Left ventricle myocardium inferior (tissue), 1 donor: ENCODE measurements around the gene BNIP5. TPM values are rescaled to one million over a fixed set of nuclear protein-coding genes. Genes with fewer than 3 reads are reported as not detected.
"Not testable (repeated sequence)": the region's sequence is repeated elsewhere in the genome, so short reads cannot be mapped to it uniquely, and the experiment has no call there.

ENCODE experiments used
- DNase-seq: peaks from one replicate; pipeline ENCODE4 v3.0.0-alpha.2; 2020
- H3K27ac ChIP-seq: fragments of 200-600 bp; replicated peaks from 2 replicates; pipeline ENCODE4 v1.8.0; 2021
- H3K27me3 ChIP-seq: fragments of 200-600 bp; 2 replicates; pipeline ENCODE4 v1.8.0; 2021; ENCODE audit warnings: low read depth
- H3K36me3 ChIP-seq: fragments of 200-600 bp; 2 replicates; pipeline ENCODE4 v1.8.0; 2021
- H3K4me1 ChIP-seq: fragments of 200-600 bp; 2 replicates; pipeline ENCODE4 v1.8.0; 2021
- H3K4me3 ChIP-seq: fragments of 200-600 bp; 2 replicates; pipeline ENCODE4 v1.8.0; 2021; ENCODE audit warnings: mild to moderate bottlenecking, moderate library complexity
- H3K9me3 ChIP-seq: fragments of 200-600 bp; replicated peaks from 2 replicates; pipeline ENCODE4 v1.8.0; 2021
- CTCF ChIP-seq: fragments of 200-600 bp; IDR thresholded peaks from 2 replicates; pipeline ENCODE4 v1.8.0; 2021; ENCODE audit warnings: antibody characterized with exemption, mild to moderate bottlenecking, borderline replicate concordance
- intact Hi-C: fragments of 100-400 bp; cut with micrococcal nuclease; formaldehyde crosslinking; loops from one replicate; pipeline ENCODE4 v1.11.0; 2022
- total RNA-seq: library from RNA; stranded (reverse); fragmentation: NEBNext Ultra II Directional; extraction: Animal tissue kit (Norgen Biotek cat#: 25700); gene quantifications from one replicate; pipeline ENCODE4 v1.2.1, GENCODE V29; 2021
- donor health status: DM: no; HTN: yes; CAD: no; lungs with severe emphysema.

BNIP5 gene
- total RNA-seq, 1 donor from 2014 or later = not detected

DNA sequence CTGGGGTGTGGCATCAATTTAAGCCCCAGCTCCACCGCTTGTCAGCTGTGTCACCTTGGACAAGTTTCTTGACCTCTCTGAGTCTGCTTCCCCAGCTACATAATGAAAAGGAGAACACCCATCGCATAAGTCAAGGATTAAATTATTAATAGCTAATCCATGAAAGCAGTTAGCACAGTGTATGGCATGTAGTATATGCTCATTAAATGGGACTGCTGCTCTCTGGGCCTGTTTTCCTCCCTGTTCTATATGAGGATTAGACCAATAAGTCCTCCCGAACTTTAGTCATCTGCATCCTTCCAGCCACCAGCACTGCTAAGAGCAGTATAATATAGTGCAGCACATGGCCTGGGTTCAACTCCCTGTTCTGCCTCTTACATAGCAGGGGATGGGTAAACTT is 31.1 kb upstream of the BNIP5 start:
- no peak for DNase-seq
- H3K4me1 ChIP-seq = no peaks in the 10 kb centered on the region
- H3K27me3 ChIP-seq = peaks cover 18% of the 10 kb centered on the region
- H3K4me3 ChIP-seq = no peak overlapping the region
- no peak for TF ChIP-seq CTCF
- no peaks in the 10 kb centered on the region for H3K36me3 ChIP-seq
- intact Hi-C loops = no loop called here
- H3K9me3 ChIP-seq = no peaks in the 10 kb centered on the region
- H3K27ac ChIP-seq = no peak overlapping the region

DNA sequence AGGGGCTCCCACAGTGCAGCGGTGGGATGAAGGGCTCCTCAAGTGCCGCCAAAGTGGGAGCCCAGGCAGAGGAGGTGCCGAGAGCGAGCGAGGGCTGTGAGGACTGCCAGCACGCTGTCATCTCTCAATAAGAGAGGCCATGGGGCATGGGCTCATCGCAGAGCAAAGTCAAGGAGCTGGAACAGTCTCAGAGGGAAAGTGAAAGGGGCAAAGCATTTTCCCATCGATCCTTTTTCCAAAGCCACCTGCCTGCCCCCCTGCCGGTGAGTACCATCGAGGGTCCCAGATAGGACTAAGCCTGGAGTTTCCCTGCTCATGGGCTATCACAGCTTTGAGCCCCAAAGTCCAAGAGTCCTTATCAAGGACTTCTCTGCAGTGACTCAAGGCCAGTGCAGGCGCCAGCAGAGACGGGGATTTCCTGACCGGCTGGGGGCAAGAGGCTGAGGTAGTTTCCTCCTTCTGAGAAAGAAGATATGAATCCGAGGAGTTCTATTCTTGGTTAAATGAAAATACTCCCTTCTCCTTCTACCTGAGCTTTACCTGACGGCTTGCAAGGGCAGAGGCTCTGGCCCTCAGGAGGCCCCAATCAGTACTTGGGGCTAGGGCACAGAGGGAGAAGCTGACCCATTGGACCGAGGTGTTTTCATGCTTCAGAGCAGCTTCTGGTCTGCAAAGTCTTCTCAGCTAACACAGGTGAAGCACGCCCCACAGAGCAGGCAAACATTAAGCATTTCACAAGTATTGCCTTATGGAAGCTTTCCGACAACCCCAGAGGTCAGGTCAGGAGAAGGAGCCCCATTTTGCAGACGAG is 28.2 kb upstream of the BNIP5 start:
- H3K4me1 ChIP-seq = peaks cover 9% of the 10 kb centered on the region
- TF ChIP-seq CTCF = no peak
- H3K27ac ChIP-seq = no peak overlapping the region
- H3K4me3 ChIP-seq = no peak overlapping the region
- intact Hi-C loops = no loop called here
- H3K9me3 ChIP-seq = no peaks in the 10 kb centered on the region
- DNase-seq = no peak
- peaks cover 16% of the 10 kb centered on the region for H3K27me3 ChIP-seq
- no peaks in the 10 kb centered on the region for H3K36me3 ChIP-seq

- Histone ChIP-seq H3K27me3 (peaks cover 16% of the 10 kb centered on the region), H3K4me1 (peaks cover 14% of the 10 kb centered on the region)
- H3K9me3 ChIP-seq, H3K4me3 ChIP-seq, H3K27ac ChIP-seq, DNase-seq, H3K36me3 ChIP-seq, intact Hi-C loops: not testable (repeated sequence)
Measured at GRCh38 chr6:36364061-36364635, 27.5 kb upstream of the BNIP5 start.

DNA sequence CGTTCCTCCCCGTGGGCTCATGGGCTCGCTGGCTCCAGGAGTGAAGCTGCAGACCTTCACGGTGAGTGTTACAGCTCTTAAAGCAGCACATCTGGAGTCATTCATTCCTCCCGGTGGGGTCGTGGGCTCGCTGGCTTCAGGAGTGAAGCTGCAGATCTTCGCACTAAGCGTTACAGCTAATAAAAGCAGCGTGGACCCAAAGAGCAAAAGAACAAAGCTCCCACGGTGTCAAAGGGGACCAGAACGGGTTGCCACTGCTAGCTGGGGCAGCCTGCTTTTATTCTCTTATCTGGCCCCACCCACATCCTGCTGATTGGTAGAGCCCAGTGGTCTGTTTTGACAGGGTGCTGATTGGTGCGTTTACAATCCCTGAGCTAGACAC is 26.7 kb upstream of the BNIP5 start:
- DNase-seq, intact Hi-C loops, H3K27ac ChIP-seq, H3K4me3 ChIP-seq, H3K9me3 ChIP-seq, H3K36me3 ChIP-seq: not testable (repeated sequence)
- peaks cover 22% of the 10 kb centered on the region for H3K4me1 ChIP-seq
- peaks cover 16% of the 10 kb centered on the region for H3K27me3 ChIP-seq

- TF ChIP-seq CTCF = no peak
- H3K4me3 ChIP-seq = no peak overlapping the region
- H3K27ac ChIP-seq = no peak overlapping the region
- intact Hi-C loops = no loop called here
- DNase-seq = no peak
- no peaks in the 10 kb centered on the region for H3K9me3 ChIP-seq
- H3K4me1 ChIP-seq = peaks cover 28% of the 10 kb centered on the region
- peaks cover 16% of the 10 kb centered on the region for H3K27me3 ChIP-seq
- no peaks in the 10 kb centered on the region for H3K36me3 ChIP-seq
Measured at GRCh38 chr6:36362551-36363370, 26.1 kb upstream of the BNIP5 start.

DNA sequence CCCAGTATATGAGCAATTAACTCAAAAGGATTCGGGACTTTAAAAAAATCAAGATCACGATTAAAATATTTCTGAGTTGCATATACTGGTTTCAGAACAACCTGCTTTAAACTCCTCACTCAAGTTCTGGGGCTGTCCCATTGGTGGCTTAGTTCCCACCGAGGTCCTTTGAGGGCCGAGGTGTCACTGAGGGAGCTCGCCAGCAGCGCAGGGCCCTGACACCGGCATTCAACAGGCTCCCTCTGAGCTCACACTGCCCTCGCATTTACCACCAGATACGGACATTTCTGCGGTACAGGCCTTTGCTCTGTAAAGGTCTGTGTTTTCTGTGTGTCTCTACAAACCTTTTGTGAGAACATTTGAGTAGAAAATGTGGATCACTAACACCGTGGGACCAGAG is 24.4 kb upstream of the BNIP5 start:
- Histone ChIP-seq H3K27me3 (peaks cover 31% of the 10 kb centered on the region), H3K27ac (peak overlapping the region; percentile 43), H3K9me3 (no peaks in the 10 kb centered on the region), H3K4me1 (peaks cover 30% of the 10 kb centered on the region), H3K4me3 (no peak overlapping the region), H3K36me3 (no peaks in the 10 kb centered on the region)
- no peak for TF ChIP-seq CTCF
- intact Hi-C loops = no loop called here
- DNase-seq = no peak
